ENCODE measurements around the gene FAM193B.

- TF ChIP-seq POLR2A (IDR thresholded peaks at IDR 0.05; ENCODE audit: low read length), result no peak
- TF ChIP-seq GATA1 (IDR thresholded peaks at IDR 0.05; ENCODE audit: low read depth, low read length), result no peak
These were observed 26.8 kb downstream of the FAM193B start for GRCh38 chr5:177527595-177527994.

Measured in erythroblast (primary cell).